HEK293 (cell line): ENCODE results near the gene DPF3.

Experiments
- CTCF ChIA-PET: fragments of 350-600 bp; formaldehyde crosslinking; extraction: SDS; loops from one replicate; lab custom pipeline; 2021; ENCODE audit warnings: antibody characterized with exemption; lab: Yijun Ruan, JAX
- POLR2A ChIA-PET: fragments of 300-600 bp; formaldehyde crosslinking; extraction: SDS; loops from one replicate; lab custom pipeline; 2020; ENCODE audit warnings: antibody characterized with exemption, inconsistent platforms; lab: Yijun Ruan, JAX
- H3K27ac ChIP-seq: fragments of 200-500 bp; sonication (Bioruptor generic); 2 replicates; pipeline ENCODE4 v1.5.1; 2014; ENCODE audit warnings: low read depth, low read length, control low read depth, inconsistent platforms; ENCODE audit errors: extremely low read depth
- H3K36me3 ChIP-seq, 2 experiments: fragments of 200-500 bp in 1 of 2; sonication (Bioruptor generic) in 1 of 2; 1 replicate in 1 of 2; 2 replicates in 1 of 2; pipeline ENCODE4 v1.5.1; 2014 to 2017; ENCODE audit warnings: inconsistent platforms in 2 of 2, low read length in 2 of 2; ENCODE audit not compliant: control insufficient read depth in 2 of 2, insufficient read depth in 1 of 2
- H3K4me1 ChIP-seq: fragments of 200-500 bp; sonication (Bioruptor generic); 2 replicates; pipeline ENCODE4 v1.5.1; 2014; ENCODE audit warnings: mild to moderate bottlenecking, low read length, inconsistent platforms; ENCODE audit not compliant: control insufficient read depth, insufficient read depth
- H3K4me3 ChIP-seq: 2 replicates; pipeline ENCODE4 v1.5.1; 2011; ENCODE audit warnings: low read depth, mild to moderate bottlenecking, control low read depth, low read length, moderate library complexity
- H3K9me3 ChIP-seq: fragments of 200-500 bp; sonication (Bioruptor generic); 2 replicates; pipeline ENCODE4 v1.5.1; 2014; ENCODE audit warnings: low read depth, low read length, inconsistent platforms; ENCODE audit not compliant: control insufficient read depth, insufficient read depth
- BCL11A ChIP-seq: fragments of 450-650 bp; formaldehyde crosslinking; IDR thresholded peaks from 2 replicates; pipeline ENCODE4 v1.5.1; 2016; ENCODE audit warnings: low read depth, missing biosample characterization, missing genetic modification characterization
- BCL11B ChIP-seq: fragments of 450-650 bp; formaldehyde crosslinking; IDR thresholded peaks from 2 replicates; pipeline ENCODE4 v1.5.1; 2016; ENCODE audit warnings: low read depth, missing biosample characterization, missing genetic modification characterization
- KLF1 ChIP-seq: fragments of 450-650 bp; formaldehyde crosslinking; IDR thresholded peaks from 2 replicates; pipeline ENCODE4 v1.5.1; 2016; ENCODE audit warnings: missing biosample characterization, missing genetic modification characterization
- KLF10 ChIP-seq: fragments of 450-650 bp; IDR thresholded peaks from 2 replicates; pipeline ENCODE4 v1.5.1; 2018; ENCODE audit warnings: missing biosample characterization, mild to moderate bottlenecking, missing genetic modification characterization
- KLF17 ChIP-seq: fragments of 450-650 bp; formaldehyde crosslinking; IDR thresholded peaks from 2 replicates; pipeline ENCODE4 v1.5.1; 2016; ENCODE audit warnings: missing biosample characterization, missing genetic modification characterization
- SP3 ChIP-seq: fragments of 450-650 bp; formaldehyde crosslinking; IDR thresholded peaks from 2 replicates; pipeline ENCODE4 v1.5.1; 2016; ENCODE audit warnings: missing biosample characterization, missing genetic modification characterization
- SP7 ChIP-seq: fragments of 450-650 bp; formaldehyde crosslinking; IDR thresholded peaks from 2 replicates; pipeline ENCODE4 v1.5.1; 2016; ENCODE audit warnings: missing biosample characterization, missing genetic modification characterization
- WT1 ChIP-seq: fragments of 450-650 bp; formaldehyde crosslinking; IDR thresholded peaks from 2 replicates; pipeline ENCODE4 v1.5.1; 2016; ENCODE audit warnings: missing biosample characterization, missing genetic modification characterization
- ZBTB7A ChIP-seq: fragments of 450-650 bp; formaldehyde crosslinking; IDR thresholded peaks from 2 replicates; pipeline ENCODE4 v1.5.1; 2016; ENCODE audit warnings: low read depth, missing biosample characterization, missing genetic modification characterization
- ZNF155 ChIP-seq: fragments of 450-650 bp; formaldehyde crosslinking; IDR thresholded peaks from 2 replicates; pipeline ENCODE4 v1.5.1; 2016; ENCODE audit warnings: missing biosample characterization, missing genetic modification characterization
- ZNF174 ChIP-seq: fragments of 450-650 bp; formaldehyde crosslinking; IDR thresholded peaks from 2 replicates; pipeline ENCODE4 v1.5.0; 2017; ENCODE audit warnings: missing biosample characterization, mild to moderate bottlenecking, missing genetic modification characterization
- ZNF239 ChIP-seq: fragments of 450-650 bp; formaldehyde crosslinking; IDR thresholded peaks from 2 replicates; pipeline ENCODE4 v1.5.1; 2016; ENCODE audit warnings: missing biosample characterization, missing genetic modification characterization
- ZNF248 ChIP-seq: fragments of 450-650 bp; formaldehyde crosslinking; IDR thresholded peaks from 2 replicates; pipeline ENCODE4 v1.5.1; 2017; ENCODE audit warnings: missing biosample characterization, missing genetic modification characterization
- ZNF394 ChIP-seq: fragments of 450-650 bp; formaldehyde crosslinking; IDR thresholded peaks from 2 replicates; pipeline ENCODE4 v1.5.1; 2016; ENCODE audit warnings: missing biosample characterization, missing genetic modification characterization, mild to moderate bottlenecking, moderate library complexity, borderline replicate concordance
- ZNF404 ChIP-seq: fragments of 450-650 bp; formaldehyde crosslinking; IDR thresholded peaks from 2 replicates; pipeline ENCODE4 v1.5.1; 2017; ENCODE audit warnings: missing biosample characterization, missing genetic modification characterization
- ZNF518A ChIP-seq: fragments of 450-650 bp; formaldehyde crosslinking; conservative IDR thresholded peaks from 2 replicates; pipeline ENCODE4 v1.5.1; 2016; ENCODE audit warnings: low read depth, missing biosample characterization, missing genetic modification characterization
- ZNF600 ChIP-seq: fragments of 450-650 bp; formaldehyde crosslinking; IDR thresholded peaks from 2 replicates; pipeline ENCODE4 v1.5.1; 2016; ENCODE audit warnings: missing biosample characterization, missing genetic modification characterization
- ZNF677 ChIP-seq: fragments of 450-650 bp; IDR thresholded peaks from 2 replicates; pipeline ENCODE4 v1.5.0; 2018; ENCODE audit warnings: missing biosample characterization, mild to moderate bottlenecking, missing genetic modification characterization, moderate library complexity
- ZNF704 ChIP-seq: fragments of 450-650 bp; formaldehyde crosslinking; IDR thresholded peaks from 2 replicates; pipeline ENCODE4 v1.5.1; 2016; ENCODE audit warnings: missing biosample characterization, missing genetic modification characterization
- ZNF747 ChIP-seq: fragments of 450-650 bp; formaldehyde crosslinking; IDR thresholded peaks from 2 replicates; pipeline ENCODE4 v1.5.1; 2016; ENCODE audit warnings: missing biosample characterization, missing genetic modification characterization
- ZNF791 ChIP-seq: fragments of 450-650 bp; formaldehyde crosslinking; IDR thresholded peaks from 2 replicates; pipeline ENCODE4 v1.5.1; 2016; ENCODE audit warnings: missing biosample characterization, missing genetic modification characterization
- ZNF792 ChIP-seq: fragments of 450-650 bp; formaldehyde crosslinking; IDR thresholded peaks from 2 replicates; pipeline ENCODE4 v1.5.1; 2016; ENCODE audit warnings: missing biosample characterization, missing genetic modification characterization
- ZNF837 ChIP-seq: fragments of 450-650 bp; formaldehyde crosslinking; IDR thresholded peaks from 2 replicates; pipeline ENCODE4 v1.5.1; 2016; ENCODE audit warnings: missing biosample characterization, missing genetic modification characterization

DPF3 gene

GRCh38 chr14:72688990-72689671 lies 204.8 kb downstream of the DPF3 start:
- TF ChIP-seq ZNF747 (tag by site-specific recombination) (no peak), ZNF248 (tag by site-specific recombination) (no peak), ZNF155 (tag by site-specific recombination) (no peak), BCL11B (tag by site-specific recombination) (no peak), ZNF394 (no peak), ZNF518A (tag by site-specific recombination) (no peak), SP3 (tag by site-specific recombination) (no peak), ZNF404 (tag by site-specific recombination) (no peak), SP7 (tag by site-specific recombination) (no peak), KLF10 (tag by site-specific recombination) (no peak)
- ChIA-PET CTCF (no interaction called here), POLR2A (no interaction called here)
- Histone ChIP-seq H3K9me3 (no peaks in the 10 kb centered on the region), H3K4me3 (no peak overlapping the region), H3K27ac (no peak overlapping the region), H3K36me3 (no peaks in the 10 kb centered on the region), H3K4me1 (peaks cover 4% of the 10 kb centered on the region; the same call in 1 of the 2 replicates)

GRCh38 chr14:72686832-72687231 lies 207.1 kb downstream of the DPF3 start:
- ChIA-PET CTCF (no interaction called here), POLR2A (no interaction called here)
- Histone ChIP-seq H3K9me3 (no peaks in the 10 kb centered on the region), H3K4me1 (peaks cover 4% of the 10 kb centered on the region; the same call in 1 of the 2 replicates), H3K36me3 (no peaks in the 10 kb centered on the region), H3K4me3 (no peak overlapping the region), H3K27ac (no peak overlapping the region)
- TF ChIP-seq ZNF239 (tag by site-specific recombination), result no peak
- no peak for TF ChIP-seq ZNF792
- no peak for TF ChIP-seq WT1
- no peak for TF ChIP-seq ZNF600 (tag by site-specific recombination)
- no peak for TF ChIP-seq ZNF837
- TF ChIP-seq BCL11A (tag by site-specific recombination), result no peak
- TF ChIP-seq SP7 (tag by site-specific recombination), result no peak
- TF ChIP-seq ZBTB7A (tag by site-specific recombination), result no peak
- no peak for TF ChIP-seq ZNF791 (tag by site-specific recombination)
- no peak for TF ChIP-seq KLF1
- TF ChIP-seq KLF17 (tag by site-specific recombination), result no peak
- TF ChIP-seq ZNF677, result no peak
- no peak for TF ChIP-seq ZNF704 (tag by site-specific recombination)
- no peak for TF ChIP-seq ZNF174 (tag by site-specific recombination)
